ENCODE results near the gene TIAM1.

TIAM1 gene

DNA sequence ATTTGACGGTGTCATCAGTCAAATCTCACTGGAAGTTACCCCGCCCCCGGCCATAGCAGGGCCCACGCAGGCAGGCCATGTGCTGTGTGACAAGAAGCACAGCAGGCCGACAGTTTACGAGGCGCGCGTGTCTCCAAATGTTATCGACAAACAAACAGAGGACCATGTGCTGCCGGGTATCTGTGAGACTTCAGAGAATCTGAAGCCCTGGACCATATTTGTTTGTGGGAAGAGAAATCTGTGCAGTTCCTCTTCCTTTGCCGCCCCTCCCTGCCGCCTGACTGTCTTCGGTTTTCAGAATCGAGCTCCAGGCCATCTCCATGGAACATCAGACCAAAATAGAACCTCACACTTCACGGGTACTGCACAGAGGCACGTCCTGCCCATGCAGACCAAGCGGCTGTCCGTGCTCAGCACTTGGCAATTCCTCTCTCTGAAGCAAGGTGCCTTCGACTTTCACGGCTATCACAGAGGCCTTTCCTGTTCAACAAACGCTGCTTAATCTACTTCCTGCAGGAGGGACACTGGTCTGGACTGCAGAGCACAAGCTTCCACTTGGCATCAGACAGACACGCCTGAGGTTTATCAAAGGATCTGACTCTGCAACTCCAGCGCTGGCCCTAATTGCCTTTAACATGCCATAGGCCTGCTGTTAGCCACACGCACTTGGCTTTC lies 170.0 kb downstream of the TIAM1 start:
- DNase-seq (ENCODE audit: low read depth in 2 of 2), result no peak

DNA sequence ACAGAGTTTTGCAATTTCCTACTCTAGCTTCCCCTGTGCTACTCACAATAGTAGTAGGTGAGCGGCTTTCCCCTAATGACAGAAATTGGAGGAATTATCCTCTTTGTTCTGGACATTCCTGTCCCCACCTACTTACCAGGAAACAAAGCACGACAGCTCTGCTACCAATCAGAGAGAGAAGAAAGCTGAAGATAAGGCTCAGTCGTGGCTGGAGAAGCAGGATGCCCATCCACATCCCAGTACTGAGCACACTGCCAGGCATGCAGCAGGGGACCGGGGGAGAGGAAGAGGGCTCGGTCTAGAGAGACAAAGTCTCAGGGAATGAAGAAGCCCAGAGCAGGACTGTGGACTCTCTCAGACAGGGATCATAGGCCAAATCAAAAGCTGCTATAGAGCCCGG lies 171.7 kb downstream of the TIAM1 start:
- DNase-seq (ENCODE audit: low read depth in 2 of 2), result no peak

DNA sequence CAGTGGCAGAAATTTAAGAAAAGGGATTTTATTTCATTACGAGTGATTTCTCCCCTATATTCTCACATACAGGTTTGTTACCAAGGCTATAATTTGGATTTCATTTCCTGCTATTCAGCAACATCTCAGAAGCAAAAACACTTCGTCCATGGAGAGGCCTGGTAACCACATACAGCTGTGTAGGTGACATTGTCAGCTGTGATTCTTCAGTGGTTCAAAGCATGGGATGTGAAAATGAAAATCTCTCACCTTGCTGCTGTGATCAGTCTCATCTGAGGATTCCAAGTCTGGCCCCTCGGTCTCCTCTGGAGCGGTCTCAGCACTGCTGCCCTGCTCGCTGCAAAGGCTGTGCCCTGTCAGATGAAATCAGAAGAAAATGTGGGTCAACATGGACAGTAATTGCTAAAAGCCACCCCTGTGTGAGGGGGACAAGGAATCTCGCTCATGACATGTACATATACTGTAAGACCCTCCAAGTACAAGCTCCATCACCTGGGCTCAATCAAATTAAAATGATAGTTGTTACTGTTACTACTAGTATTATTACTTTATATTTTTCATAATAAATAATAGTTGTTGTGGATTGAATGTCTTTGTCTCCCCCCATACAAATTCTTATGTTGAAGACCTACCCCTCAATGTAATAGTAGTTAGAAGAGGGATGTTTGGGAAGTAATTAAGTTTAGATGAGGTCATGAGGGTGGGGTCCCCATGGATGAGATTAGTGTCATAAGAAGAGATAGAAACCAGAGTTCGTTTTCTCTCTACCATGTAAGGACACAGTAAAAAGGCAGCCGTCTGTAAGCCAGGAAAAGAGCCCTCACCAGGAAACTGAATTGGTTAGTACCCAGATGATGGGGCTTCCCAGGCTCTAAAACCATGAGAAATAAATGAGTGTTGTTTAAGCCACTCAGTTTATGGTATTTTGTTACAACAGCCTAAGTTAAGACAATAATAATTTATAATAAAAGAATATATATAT lies 179.1 kb downstream of the TIAM1 start:
- DNase-seq (ENCODE audit: low read depth in 2 of 2), result no peak

DNA sequence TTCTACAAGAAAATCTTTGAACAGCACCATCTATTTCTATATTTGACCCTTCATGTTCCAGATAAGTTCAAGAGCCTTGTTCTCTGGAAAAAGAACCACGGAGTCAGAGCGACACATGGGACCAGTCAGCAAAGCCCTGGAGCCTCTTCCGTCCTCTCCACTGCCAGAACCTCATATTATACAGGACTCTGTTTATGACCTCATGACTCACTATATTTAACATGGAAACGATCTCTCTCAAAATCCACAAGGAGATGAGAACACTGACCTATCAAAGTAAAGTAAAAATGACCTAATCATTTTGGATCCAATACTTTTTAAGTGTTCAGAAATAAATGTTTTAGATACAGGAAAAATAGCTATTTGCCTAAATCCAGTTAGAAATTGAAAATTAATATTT lies 181.2 kb downstream of the TIAM1 start:
- no peak for DNase-seq (ENCODE audit: low read depth in 2 of 2)

DNA sequence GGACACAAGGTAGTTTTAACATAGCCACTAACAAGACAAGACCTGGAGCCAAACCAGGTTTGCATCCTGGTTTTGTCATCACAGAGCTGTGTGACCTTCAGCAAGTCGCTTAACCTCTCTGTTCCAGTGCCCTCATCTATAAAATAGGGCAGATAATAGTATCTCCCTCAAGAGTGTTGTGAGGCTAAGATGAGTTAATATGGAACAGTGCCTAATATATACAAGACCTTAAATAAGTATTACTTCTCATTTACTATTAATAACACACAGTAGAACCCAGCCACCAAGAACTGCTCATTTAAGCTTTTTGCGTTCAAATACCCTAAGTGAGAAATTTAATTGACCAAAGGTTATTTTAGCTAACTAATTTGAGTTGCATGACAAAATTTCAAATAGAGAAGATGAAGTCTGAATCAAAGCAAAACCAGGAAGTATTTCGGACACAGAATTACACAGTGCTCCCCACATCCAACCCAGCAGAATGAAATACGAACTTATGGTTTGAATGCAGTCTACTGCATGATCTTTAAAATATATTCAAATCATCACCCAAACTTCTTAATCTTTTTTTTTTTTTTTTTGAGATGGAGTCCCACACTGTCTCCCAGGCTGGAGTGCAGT lies 181.9 kb downstream of the TIAM1 start:
- DNase-seq (ENCODE audit: low read depth in 2 of 2), result no peak

DNA sequence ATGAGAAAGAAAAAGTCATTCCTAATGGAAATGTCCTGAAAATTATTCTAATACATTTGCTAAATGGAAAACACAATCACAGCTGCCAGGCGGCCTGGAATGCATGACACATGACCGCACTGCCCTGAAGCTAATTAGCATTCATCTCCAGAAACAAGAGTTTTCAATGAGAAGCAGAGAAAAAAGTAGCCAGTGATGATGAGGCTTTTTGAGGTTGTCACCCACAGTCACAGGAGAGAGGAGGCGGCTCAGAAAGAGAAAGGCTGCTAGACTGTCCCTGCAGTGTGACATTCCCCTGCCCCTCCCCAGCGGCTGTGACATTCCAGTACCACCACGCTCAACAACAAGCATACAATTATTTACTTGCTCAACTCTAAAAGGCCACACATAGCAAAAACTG lies 182.9 kb downstream of the TIAM1 start:
- no peak for DNase-seq (ENCODE audit: low read depth in 2 of 2)

DNA sequence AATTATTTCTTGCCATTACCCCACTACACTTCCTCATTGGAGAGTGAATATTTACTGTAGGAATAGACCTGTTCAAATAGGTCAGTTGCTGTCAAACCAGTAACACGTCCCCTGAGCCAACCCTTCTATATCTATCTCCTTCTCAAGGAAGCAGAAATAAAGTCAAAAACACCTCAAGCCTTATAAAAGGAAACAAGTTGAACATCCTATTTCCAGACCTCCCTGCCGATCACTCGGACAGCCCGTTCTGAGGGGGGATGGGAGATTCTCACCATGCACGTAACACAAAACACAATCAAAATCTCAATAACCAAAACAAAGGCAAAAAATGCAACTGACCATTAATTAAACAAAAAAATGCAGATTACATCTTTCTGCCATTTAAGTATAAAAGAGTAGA lies 184.3 kb downstream of the TIAM1 start:
- DNase-seq (ENCODE audit: low read depth in 2 of 2), result no peak

DNA sequence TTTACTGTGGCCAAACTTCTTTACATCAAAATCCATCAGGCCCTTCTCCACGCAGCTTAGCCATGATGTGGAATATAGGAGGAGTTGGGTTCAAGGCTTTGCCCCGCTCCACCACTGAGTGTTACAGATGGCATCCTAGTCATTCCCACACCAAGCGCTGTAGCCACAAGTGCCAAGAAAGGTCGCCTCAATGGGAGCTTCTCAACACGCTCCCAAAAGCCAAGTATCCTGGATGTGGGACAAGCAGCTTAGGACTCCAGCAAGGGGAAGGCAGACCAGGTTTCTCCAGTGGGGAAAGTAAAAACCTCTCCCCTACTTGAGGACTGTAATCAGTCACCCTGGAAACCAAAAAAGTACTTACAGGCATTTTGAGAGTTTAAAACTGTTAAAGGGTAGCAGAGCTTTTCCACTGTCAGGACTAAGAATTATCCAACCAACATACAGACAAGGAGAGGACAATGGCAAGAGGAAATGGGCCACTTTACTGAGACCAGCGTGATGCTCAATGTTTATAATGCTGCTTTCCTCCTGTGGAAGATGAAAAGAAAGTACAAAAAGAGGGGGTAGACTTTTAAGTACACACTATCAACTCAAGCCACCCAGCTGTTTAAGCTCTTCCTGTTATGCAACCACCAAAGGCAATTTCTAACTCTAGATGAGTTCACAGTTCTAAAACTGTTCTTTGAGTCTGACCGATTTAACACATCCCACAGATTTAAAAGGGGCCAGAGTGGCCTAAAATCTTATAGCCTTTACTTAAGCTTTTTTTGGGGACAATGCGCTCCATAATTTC lies 185.1 kb downstream of the TIAM1 start:
- no peak for DNase-seq (ENCODE audit: low read depth in 2 of 2)

DNA sequence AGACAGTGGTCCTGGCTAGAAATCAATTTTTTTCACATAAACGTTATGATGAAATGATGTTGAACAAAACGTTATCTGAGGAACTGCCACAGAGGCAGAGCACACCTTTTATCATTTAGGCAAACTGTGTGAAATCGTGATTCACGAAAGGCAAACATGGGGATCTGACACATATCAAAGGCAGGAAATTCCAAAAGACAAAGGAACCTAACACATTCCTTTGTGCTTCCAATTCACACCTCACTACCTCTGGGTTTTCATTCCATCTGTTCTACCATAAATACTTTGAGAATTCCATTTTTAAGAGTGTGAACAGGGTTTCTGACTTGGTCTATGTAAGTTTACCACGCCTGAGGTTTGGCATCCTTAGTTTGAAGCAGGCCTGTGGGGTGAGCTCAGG lies 186.3 kb downstream of the TIAM1 start:
- no peak for DNase-seq (ENCODE audit: low read depth in 2 of 2)

DNA sequence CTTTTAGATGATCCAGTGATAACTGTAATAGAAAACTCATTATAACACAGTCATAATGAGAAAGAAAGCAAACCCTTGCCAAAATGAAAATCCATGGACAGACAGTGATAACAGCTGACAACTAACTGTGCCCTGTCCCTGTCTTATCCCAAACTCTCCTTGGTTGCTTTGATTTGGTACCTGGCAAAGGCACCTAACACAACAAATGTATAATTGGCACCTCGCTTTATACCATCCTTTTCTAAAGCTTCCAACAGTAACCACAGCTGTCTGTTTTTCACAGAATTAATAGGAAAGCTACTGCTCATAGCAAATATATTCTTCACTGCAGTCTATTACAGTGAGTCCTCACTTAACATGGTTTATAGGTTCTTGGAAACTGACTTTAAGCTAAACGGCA lies 187.4 kb downstream of the TIAM1 start:
- DNase-seq (ENCODE audit: low read depth in 2 of 2), result no peak

DNA sequence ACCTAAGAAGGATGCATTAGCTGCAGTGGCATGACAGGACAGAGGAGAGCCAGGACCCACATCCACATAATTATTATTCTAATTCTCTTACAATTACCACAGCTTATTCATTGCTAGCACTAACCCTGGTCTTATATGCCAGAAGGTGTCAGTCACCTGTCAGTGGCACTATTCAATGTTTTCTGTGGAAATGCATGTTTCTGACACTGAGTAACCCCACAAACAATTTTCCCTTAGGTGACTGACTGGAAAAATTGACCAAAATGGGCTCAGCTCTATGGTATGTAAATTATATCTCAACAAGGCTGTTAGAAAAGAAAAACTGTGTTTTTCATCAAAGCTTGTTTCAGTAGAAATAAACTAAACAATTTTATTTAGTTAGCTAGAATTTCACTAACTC lies 187.9 kb downstream of the TIAM1 start:
- DNase-seq (ENCODE audit: low read depth in 2 of 2), result no peak

DNA sequence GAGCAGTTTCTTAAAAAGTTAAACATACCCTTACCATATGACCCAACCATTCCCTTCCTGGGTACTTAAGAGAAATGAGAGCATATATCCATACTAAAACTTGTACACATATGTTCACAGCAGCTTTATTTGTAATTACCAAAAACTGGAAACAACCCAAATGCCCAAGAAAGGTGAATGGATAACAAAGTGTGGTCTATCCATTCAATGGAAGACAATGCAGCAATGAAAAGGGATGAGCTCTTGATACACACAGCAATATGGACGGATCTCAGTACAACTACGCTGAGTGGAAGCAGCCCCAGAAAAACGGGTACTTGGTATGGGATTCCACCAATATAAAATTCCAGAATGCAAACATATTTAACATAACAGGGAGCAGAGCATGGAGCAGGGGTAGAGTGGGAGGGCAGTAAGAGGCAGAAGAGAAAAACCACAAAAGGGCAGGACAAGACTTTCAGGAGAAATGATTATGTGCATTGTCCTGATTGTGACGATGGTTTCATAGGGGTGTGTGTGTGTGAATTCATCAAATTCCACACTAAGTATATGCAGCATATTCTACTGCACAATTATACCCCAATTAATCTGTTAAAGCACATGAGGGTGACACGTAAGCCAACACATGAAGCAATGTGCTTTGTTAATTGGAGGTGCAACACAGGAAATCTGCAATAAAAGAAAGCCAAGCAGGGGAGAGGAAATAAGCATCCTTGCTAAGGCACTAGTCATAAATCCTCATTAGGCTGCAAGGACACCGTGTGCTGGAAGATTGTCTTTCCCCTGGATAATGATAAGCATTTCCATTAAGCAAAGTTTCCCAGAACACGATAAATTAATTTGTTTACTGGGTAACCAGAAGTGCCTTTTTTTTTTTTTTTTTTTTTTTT lies 192.7 kb downstream of the TIAM1 start:
- DNase-seq (ENCODE audit: low read depth in 2 of 2), result no peak

DNA sequence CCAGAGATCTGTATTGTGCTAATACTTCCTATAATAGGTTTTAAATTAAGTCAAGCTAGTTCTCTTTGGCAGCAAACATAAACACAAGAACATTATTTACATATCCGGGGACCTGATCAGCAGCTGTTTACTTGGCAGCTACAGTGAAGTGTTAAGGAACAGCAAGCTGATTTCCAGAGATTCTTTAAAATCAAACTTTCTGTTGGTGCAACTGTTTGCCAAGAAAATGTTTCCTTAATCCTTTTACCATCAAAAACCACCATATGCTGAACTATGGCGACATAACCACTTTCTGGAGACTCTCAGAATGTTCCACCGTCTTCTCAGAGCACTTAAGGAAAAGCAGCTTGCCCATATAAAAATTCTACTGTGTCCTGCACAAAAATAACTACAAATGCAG lies 198.8 kb downstream of the TIAM1 start:
- no peak for DNase-seq (ENCODE audit: low read depth in 2 of 2)

DNA sequence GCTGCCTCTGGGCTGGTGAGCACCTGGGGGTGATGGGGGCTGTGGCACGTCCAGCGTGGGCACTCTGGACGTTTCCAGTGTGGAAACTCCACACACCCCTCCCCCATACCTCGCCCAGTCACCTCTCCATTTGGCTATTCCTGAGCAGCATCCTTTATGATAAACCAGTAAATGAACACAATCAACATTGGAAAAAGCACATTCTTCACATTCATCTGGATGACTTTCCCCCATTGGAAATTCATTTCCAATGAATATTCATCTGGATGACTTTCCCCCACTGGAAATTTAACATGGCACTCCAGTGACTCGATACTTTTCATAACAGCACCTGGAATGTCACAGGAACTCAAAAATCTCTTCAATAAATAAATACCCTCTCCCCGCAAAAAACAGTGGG lies 201.0 kb downstream of the TIAM1 start:
- no peak for DNase-seq (ENCODE audit: low read depth in 2 of 2)

DNA sequence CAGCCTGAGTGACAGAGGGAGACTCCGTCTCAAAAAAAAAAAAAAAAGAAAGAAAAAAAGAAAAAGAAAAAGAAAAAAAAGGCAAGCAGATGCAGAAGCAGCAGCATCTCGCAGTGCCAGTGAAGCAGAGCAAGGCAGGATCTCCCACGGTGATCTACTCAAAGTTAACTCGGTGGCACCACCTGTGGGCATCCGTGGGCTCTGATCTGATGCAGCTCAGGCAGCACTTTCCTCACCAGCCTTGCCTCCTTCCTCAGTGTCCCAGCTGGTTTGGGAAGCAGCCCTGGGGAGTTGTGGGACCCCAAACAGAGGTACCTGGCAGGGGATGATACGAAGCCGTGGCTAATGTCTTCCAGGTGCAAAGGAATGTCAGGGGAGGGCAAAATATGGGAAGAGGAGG lies 201.5 kb downstream of the TIAM1 start:
- DNase-seq (ENCODE audit: low read depth in 2 of 2), result no peak

DNA sequence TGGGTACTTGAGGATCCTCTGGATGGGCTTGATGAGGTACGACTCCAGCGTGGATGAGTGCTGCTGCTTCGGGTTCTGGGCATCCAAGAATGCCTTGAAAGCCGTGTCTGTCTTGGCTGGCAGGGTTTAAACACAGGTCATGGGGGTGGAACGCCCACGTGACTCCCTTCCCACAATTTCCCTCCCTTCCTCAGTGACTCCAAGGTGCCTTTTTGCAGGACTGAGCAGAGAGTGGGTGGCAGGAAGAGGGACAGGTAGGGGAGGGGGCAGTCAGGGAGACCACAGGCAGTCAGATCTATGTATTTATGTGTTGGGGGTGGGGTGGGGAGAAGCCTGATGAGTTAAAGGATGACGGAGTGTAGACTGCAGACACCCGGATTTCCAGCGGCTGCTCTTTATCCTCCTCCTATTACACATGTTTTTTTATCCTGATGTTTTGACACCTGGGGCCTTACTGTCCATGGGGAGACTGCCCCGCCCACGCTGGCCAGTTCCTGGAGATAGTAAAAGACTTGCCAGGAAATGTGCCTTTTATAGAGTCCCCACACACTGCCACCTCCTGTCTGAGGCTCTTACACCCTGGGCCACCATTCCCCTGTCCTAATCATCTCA lies 202.6 kb downstream of the TIAM1 start:
- DNase-seq (ENCODE audit: low read depth in 2 of 2), result no peak

DNA sequence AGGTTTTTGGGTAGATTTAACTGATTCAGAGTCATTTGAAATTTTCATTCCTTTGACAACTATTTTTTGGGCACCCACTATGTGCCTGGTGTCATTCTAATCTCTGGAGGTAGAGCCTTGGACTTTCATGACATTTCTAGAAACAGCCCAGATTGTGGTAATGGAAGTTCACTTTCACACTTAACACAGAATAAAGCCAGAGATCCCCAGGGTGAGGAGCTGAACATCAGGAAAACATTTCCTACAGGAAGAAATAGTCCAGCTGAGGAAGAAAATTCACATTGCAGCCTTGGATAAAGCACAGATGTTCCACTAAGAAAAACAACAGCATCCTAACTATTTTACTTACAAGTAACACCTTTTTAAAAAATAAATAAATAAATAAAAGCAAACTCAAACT lies 203.4 kb downstream of the TIAM1 start:
- no peak for DNase-seq (ENCODE audit: low read depth in 2 of 2)

DNA sequence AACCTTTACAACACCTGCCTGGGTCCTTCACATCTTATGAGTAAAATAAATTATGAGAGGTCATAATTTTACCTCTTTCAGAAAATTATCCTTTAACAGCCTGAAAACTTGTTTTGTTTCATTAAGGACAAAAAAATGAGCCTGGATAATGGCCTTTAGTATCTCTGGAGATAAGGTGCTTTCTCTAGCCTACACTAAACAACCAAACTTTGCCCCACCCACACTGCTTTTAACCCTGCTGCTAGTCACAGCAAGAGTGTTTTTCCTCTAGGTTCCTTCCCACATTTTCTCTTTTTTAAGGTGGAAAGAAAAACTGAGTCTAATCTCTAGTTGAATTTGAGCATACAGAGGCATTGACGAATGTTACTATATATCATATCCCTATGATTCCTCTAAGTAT lies 204.0 kb downstream of the TIAM1 start:
- no peak for DNase-seq (ENCODE audit: low read depth in 2 of 2)

DNA sequence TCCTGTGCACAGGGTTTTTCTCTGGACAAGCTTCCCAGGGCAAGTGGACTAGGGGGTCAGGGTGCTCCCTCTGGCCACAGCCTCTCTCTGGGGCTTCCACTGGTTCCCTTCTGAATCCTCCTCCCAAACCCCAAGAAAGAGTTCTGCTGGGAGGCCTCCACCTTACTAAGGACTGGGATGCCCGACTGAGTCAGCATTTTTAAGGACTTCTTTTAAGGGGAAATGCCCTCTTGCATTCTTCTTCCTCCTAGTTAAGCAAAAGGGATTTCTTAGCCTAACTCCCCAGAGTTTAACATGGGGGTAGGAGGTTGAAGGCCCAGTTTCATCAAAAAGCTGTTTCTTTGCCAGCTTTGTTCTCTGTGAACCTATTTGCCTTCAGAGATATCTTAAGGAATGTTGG lies 206.1 kb downstream of the TIAM1 start:
- no peak for DNase-seq (ENCODE audit: low read depth in 2 of 2)

DNA sequence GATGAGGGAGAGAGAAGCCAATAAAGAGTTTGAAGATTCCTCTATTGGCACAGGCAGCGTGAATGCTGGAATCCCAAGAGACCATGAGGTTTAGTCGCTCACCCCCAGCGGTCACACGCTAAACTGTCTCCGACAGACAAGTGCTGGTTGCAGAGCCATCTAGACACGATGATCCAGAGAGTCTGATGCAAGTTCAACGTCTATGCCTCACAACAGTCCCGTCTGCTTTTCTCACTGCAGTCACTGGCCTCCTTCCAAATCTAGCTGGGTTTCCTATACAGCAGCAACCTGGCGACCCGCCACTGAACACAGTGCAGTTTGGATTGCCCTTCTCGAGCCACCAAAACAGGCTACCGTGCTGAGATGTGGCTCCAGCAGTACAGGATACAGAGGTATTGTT lies 207.2 kb downstream of the TIAM1 start:
- DNase-seq (ENCODE audit: low read depth in 2 of 2), result no peak
